HG03442 (cell line): ENCODE data around the gene NDUFV3.
"Not testable (repeated sequence)": the region's sequence is repeated elsewhere in the genome, so short reads cannot be mapped to it uniquely, and the experiment has no call there.

Experiments used
- ATAC-seq: cut with Tn5 transposase; IDR thresholded peaks from one replicate; pipeline ENCODE4 v1.9.1; 2021; ENCODE audit warnings: mild to moderate bottlenecking, moderate library complexity; ENCODE audit not compliant: unreplicated experiment

Gene NDUFV3

GRCh38 chr21:42883921-42884320 is 9.2 kb upstream of the NDUFV3 start:
- no peak for ATAC-seq

GRCh38 chr21:42887326-42887725 is 5.8 kb upstream of the NDUFV3 start:
- ATAC-seq, result no peak

GRCh38 chr21:42892582-42892930 is 553 bp upstream of the NDUFV3 start:
- no peak for ATAC-seq

- ATAC-seq, result no peak
These were observed 7.3 kb downstream of the NDUFV3 start for GRCh38 chr21:42900446-42900845.

- ATAC-seq, result no peak
These were observed 10.7 kb downstream of the NDUFV3 start for GRCh38 chr21:42903817-42904216.

- ATAC-seq, result no peak
These were observed 12.1 kb downstream of the NDUFV3 start for GRCh38 chr21:42905195-42905594.

- no peak for ATAC-seq
These were observed 13.1 kb downstream of the NDUFV3 start for GRCh38 chr21:42906233-42906632.

GRCh38 chr21:42908484-42908883 is 15.4 kb downstream of the NDUFV3 start:
- ATAC-seq, result not testable (repeated sequence)

GRCh38 chr21:42911920-42912319 is 18.8 kb downstream of the NDUFV3 start:
- ATAC-seq, result not testable (repeated sequence)

- no peak for ATAC-seq
These were observed 20.4 kb downstream of the NDUFV3 start for GRCh38 chr21:42913476-42913875.

- no peak for ATAC-seq
These were observed 25.2 kb downstream of the NDUFV3 start for GRCh38 chr21:42918291-42918690.

- ATAC-seq, result no peak
These were observed 28.8 kb downstream of the NDUFV3 start for GRCh38 chr21:42921927-42922326.

GRCh38 chr21:42922918-42923317 is 29.8 kb downstream of the NDUFV3 start:
- ATAC-seq, result no peak

- ATAC-seq, result peak; percentile 64
These were observed 30.7 kb downstream of the NDUFV3 start for GRCh38 chr21:42923553-42924432.

- ATAC-seq, result no peak
These were observed 31.3 kb downstream of the NDUFV3 start for GRCh38 chr21:42924433-42924751.

- ATAC-seq, result no peak
These were observed 32.2 kb downstream of the NDUFV3 start, which contains the start of gene ERVH48-1 for GRCh38 chr21:42925114-42925926. ERVH48-1 (minus strand) TSS chr21:42925630; CDS start chr21:42919006, 6,624 bp downstream.

- ATAC-seq, result not testable (repeated sequence)
These were observed 34.5 kb downstream of the NDUFV3 start for GRCh38 chr21:42927474-42928200.

- ATAC-seq, result no peak
These were observed 36.9 kb downstream of the NDUFV3 start for GRCh38 chr21:42929969-42930368.

- no peak for ATAC-seq
These were observed 38.6 kb downstream of the NDUFV3 start for GRCh38 chr21:42931560-42932235.

GRCh38 chr21:42932378-42933136 is 39.4 kb downstream of the NDUFV3 start:
- not testable (repeated sequence) for ATAC-seq
